GM15510 (cell line): Measurements from ENCODE around the gene CRYBG2.

Source experiments
- POLR2A ChIP-seq: IDR thresholded peaks from 3 replicates; pipeline ENCODE4 v1.6.1; 2011; ENCODE audit warnings: borderline replicate concordance; ENCODE audit not compliant: insufficient read length; ENCODE audit errors: extremely low read depth

CRYBG2 gene

DNA sequence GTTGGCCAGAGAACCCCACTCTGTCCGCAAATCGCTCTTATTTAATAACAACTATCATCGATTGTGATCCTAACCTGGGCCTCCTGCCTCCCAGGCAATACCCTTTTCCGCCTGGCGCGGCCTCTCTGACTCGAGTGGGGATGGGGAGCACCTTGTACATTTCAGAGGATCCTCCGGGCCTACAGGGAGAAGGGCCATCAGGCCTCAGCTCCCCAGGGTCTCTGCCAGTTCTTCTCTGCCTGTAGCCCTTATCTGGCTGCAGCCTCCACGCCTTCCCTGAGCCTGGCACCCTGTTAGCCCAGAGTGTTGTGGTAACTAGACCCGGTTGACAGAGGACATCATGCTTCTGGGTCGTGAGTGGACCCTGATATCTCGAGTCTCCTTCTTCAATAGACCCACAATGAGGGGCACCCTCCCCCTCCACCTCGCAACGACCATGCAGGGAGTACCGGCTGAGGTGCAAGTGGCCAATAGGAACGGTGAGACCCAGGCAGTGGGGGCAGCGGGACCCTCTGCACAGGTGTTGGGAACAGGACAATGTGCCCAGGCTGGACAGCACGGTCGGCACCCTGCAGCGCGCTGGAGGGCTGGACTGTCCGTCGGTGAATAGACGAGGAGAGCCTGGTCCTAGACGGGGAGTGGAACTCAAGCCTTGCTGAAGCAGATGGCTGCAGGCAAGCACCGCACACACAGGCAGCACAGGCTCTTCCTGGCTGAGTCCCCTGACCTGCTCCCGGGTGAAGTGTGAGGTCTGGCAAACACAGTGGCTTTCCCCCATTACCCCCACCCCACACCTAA is 7.1 kb upstream of the CRYBG2 start:
- TF ChIP-seq POLR2A = no peak

DNA sequence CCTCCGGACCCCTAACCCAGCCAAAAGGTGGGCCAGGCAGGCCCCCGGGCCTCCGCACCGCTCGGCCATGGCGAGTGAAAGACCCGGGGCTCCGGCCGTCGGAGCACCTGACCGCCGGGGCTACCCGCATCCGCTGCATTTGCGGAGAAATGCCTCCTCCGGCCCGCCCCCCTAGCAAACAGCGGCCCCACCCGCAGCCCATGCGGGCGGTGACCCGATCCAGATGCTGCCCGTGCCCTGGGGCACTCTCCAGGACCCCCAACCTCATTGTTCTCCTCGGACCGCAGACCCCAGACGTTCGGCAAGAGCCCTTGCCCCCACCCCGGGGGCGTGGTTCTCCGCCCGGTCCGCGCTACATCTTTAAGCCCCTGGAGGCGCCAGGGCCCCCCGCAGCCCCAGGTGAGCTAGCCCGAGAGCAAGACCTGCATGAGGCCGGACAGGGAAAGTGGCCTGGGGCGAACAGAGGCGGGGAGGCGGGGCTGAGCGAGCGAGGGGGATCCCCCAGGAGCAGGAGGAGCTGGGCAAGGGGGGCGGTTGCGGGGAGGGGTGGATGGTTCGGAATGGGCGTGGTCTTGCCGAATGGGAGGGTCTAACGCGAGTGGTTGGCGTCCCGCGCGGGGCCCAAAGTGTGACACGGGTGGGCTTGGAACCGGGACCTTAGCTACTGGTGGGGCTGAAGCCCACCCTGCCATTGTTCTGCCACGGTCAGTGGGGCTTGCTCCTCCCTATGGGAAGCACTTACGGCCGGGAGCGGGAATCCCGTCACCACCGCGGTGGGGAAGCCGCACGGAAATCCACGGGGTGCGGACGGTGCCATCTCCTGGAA is 6.3 kb upstream of the CRYBG2 start:
- no peak for TF ChIP-seq POLR2A

DNA sequence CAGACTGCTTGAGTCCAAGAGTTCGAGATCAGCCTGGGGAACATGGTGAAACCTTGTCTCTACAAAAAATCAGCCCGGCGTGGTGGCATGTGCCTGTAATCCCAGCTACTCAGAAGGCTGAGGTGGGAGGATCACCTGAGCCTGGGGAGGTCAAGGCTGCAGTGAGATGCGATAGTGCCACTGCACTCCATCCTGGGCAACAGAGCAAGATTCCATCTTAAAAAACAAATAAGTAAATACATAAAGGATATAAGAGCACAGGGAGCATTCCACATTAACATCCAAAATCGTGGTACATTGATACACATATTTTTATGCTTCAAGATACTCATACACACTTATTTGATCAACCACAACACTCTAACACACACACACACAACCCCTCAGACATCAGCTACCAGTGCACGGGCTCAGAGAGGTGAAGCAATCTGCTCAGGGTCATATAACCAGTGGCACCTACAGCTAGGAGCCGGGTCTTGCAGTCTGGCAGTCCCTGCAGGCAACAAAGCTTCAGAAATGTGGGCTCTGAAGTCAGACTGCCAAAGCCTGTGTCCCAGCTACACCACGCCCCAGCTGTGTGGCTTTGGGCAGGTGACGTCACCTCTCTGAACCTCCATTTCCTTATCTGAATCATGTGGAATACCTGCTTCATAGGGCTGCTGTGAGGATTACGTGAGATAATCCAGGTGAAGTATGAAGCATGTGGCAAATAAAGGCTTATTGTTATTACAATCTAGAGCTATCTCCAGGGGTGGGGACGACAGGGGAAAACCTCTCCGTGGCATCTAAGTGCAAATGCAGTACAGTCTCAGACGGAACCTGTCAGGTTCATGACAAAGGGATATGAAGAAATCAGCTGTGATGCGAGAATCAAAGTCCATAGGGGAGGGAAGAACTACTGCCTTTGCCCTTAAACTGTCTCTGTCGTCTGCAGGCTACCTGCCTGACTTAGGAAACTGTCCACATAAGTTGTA is 4.8 kb upstream of the CRYBG2 start:
- TF ChIP-seq POLR2A = no peak

DNA sequence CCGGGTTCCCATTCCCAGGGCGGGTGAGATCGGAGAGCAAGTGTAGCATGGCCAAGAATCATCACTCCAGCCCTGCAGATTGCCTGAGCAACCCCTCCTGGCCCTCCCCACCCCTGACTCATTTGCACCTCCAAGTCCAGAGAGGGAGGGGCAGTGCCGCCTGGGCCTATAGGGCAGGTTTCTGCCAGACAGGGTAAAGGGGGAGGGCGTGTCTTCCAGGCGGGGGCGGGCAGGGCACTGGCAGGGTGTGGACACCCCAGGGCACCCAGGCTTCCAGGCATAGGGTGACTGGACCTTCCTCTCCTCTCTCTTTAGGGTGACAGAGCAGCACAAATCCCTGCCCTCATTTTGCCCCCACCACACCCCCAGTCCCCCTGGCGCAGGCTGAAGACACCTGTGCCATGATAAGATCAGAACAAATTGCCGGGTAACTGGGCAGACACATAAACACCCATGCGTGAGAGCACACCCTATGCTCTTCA is 3.2 kb upstream of the CRYBG2 start:
- TF ChIP-seq POLR2A = no peak

DNA sequence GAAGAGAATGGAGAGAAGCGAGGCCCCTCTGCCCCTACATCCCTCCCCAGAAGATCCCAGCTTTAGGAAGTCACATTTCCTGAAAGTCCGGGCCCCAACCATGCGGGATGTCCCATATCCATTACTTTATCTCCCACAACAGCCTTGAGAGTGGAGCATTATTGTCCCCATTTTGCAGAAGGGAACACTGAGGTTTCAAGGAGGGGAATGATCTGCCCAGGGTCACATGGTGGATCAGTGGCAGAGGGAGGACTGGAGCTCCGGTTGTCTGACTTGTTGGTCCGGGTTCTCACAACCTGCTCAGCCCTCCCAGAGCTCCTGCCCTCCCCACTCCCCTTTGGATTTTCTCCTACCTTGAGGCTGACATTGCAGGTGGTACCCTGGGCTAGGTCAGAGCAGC is 2.2 kb upstream of the CRYBG2 start:
- TF ChIP-seq POLR2A = no peak

DNA sequence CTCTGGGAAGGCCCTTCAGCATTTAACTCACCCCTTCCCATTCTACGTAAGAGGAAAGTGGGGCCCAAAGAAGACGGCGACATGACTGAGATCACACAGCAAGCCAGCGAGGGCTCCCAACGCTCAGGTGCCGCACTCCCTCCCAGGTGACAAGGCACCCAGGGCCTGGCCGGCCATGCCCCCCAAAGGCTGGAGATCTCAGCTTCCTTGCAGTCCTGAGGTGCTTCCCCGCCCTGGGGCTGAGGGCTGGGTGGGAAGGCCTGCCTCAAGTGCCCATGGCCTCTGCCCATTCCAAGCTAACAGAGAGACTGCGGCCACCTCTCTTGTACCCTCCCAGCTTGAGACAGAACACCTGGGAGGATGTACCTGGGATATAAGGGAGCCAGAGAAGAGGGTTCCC is 1.0 kb upstream of the CRYBG2 start:
- no peak for TF ChIP-seq POLR2A

DNA sequence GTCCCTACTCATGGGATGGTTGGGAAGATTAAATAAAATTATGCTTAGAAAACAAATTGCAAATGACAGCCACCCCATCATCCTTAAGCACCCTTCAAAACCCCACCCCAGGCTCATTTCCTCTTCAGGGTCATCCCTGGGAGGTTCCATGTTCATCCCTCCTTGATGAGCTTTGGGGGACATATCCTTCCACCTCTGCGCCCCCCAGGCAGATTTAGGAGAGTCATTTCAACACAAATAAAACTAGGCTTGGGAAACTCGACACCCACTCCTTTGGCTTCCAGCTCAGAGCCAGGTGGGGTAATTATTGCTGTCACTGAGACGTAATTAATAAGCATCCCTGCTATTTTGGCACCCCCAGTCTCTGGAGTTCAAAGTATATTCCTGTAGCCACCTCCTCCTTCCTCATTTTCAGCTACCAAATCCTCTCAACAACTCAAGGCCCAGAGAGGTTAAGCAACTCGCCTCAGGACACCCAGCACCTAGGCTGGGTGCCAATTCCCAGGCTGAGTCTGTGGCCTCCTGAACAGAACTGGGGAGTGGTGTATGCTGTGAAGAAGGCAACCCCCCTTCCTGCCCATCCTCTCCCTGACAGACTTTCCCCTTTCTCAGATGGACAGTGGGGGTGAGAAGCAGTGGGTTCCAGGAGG is 595 bp downstream of the CRYBG2 start:
- TF ChIP-seq POLR2A = no peak

DNA sequence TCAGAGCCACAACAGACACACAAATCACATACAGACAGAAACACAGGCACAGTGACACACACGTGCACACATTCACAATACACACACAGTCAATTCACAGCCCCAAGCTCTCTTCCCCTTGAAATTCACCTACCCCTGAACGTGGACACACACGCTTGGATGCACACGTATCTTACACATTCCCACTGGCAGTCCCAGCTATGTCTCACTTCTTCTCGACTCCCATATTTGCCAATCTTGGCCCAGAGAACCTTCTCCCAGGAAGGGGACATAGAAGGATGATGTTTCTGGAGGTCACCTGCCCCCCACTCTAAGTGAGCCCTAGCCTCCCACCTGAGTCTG is 1.6 kb downstream of the CRYBG2 start:
- no peak for TF ChIP-seq POLR2A

DNA sequence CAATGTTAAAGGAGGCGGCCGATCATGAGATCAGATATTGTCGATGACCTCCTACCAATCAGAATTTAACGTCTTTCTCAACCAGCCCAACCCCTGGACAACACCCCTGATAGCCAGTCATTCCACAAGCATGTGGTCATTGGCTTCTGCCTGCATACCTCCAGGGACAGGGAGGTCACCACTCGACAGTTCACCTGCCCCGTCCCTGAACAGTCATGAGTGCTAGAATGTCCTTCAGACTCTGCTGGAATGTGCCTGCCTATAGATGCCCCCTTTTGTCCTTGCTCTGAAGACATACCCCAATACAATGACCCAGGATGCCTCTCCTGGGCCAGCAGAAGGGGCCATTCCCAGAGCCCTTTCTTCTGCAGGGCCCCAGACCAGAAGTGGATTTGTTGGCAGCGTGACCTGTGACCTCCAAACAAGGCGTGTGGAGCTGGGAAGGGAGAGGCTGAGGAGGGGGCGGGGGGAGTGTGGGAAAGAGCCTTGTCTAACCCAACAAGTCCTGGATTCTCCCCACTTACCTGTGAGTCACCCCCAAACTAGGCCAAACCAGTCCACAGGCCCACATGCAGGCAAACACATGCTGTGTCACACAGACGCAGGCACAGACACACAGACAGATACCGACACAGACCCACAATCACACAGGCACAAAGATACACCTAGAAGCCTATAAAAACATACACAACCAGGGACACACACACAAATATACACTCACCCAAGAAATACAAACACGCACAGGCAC is 2.2 kb downstream of the CRYBG2 start:
- no peak for TF ChIP-seq POLR2A

DNA sequence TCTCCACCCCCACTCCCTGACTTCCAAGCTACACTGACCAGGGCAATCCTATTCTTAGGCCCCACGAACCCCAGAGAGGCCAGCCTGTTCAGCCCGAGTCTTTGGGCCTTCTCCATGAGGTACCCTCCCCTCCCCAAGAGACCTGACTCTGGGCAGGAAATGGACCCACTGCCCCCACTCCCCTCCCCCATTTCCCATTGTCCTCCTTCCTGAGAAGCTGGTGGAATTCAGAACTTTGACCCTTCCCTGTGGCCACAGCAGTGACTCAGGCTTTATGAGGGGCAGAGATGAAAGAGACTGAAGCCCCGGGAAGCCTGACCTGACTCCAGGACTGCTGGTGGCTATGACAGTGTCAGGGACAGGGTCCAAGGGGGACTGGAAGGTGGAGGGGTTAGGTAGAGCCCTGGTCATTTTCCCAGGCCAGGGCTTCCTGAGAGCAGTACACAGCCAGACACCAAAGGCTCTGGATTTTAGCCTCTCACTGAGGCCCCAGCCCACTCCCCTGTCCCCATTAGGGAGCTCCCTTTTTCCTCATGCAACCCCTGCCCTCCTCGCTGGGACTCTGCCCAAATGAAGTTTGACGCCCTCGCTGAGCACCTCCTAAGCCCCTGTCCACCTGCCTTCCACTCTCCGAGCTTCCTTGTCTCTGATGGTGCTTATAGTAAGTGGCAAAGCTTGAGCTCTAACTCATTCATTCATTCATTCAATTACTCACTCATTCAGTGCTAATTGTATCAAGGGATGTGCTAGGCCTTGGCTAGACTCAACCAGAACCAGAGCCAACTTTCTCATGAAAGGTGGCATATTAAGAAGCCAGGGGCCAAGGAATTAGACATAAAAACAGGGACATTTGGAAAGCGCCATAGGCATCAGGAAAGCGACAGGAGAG is 3.0 kb downstream of the CRYBG2 start:
- no peak for TF ChIP-seq POLR2A

DNA sequence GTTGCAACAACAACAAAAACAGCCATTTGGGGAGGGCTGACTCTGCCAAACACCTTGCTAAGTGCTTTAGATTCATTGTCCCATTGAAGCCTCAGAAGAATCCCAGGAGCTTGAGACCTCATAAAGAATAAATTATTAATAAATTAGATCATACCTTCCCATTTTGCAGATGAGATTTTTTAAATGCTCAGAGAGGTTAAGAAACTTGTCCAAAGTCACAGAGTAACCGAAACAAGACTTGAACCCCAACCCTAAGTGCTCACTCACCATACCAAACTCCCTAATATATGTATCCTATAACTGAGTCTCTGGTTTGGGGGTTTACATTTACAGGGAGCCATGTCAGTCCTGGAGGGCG is 3.6 kb downstream of the CRYBG2 start:
- TF ChIP-seq POLR2A = no peak

DNA sequence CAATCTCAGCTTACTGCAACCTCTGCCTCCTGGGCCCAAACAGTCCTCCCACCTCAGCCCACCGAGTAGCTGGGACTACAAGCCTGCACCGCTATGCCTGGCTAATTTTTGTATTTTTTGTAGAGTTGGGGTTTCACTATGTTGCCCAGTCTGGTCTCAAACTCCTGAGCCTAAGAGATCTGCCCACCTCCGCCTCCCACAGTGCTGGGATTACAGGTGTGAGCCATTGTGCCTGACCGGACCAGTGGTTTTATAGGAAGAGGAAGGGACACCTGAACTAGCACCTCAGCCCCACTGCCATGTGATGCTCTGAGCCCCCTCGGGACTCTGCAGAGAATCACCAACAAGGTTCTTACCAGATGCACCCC is 4.1 kb downstream of the CRYBG2 start:
- TF ChIP-seq POLR2A = no peak
